Smooth muscle cell of the umbilical artery (primary cell): ENCODE measurements around the gene DOCK3. TPM values are rescaled to one million over a fixed set of nuclear protein-coding genes. Genes with fewer than 3 reads are reported as not detected.

Source experiments
- total RNA-seq: library from RNA; depleted of rRNA; stranded (reverse); fragments of >200 nt; gene quantifications from 2 replicates; pipeline ENCODE4 v1.2.3, GENCODE V29; 2014

Gene DOCK3
- total RNA-seq: under 0.01 and 0.05 TPM in 2 replicates

GRCh38 chr3:50674349-50675178 lies at the start of gene DOCK3:
TSS of gene DOCK3 (plus strand) at chr3:50674927. CDS start at chr3:50675264, 337 bp downstream.

GRCh38 chr3:51384726-51385473 lies 710.2 kb downstream of the DOCK3 start, which contains the start of gene MANF:
TSS of gene MANF (plus strand) at chr3:51385291. CDS start at chr3:51385343, 52 bp downstream.

GRCh38 chr3:51391075-51391565 lies 716.4 kb downstream of the DOCK3 start, which contains the start of gene RBM15B:
TSS of gene RBM15B (plus strand) at chr3:51391285. CDS start at chr3:51391400, 115 bp downstream.

Other genes with a start within 250 kb of the DOCK3 start
- 0.05 TPM in 1 of 2 replicates, not detected in the other for gene CACNA2D2, start 171.3 kb upstream of the DOCK3 start, total RNA-seq
- 9.7 and 12.8 TPM in 2 replicates for gene C3orf18, start 107.2 kb upstream of the DOCK3 start, total RNA-seq
- gene HEMK1, start 105.4 kb upstream of the DOCK3 start, total RNA-seq: 20.8 and 23.6 TPM in 2 replicates
- gene CISH, start 63.2 kb upstream of the DOCK3 start, total RNA-seq: 0.30 and 0.51 TPM in 2 replicates
- gene MAPKAPK3, start 57.8 kb upstream of the DOCK3 start, total RNA-seq: 16.9 and 34.4 TPM in 2 replicates